Pons (tissue), 1 donor: ENCODE results near the gene GULP1.
A peak's percentile ranks its signal among the peaks of the same experiment; 100 is the strongest.
"Not testable (repeated sequence)": the region's sequence is repeated elsewhere in the genome, so short reads cannot be mapped to it uniquely, and the experiment has no call there.

Experiments used
- DNase-seq: peaks from one replicate; pipeline ENCODE4 v3.0.0-alpha.2; 2016; ENCODE audit warnings: low spot score

Gene GULP1

DNA sequence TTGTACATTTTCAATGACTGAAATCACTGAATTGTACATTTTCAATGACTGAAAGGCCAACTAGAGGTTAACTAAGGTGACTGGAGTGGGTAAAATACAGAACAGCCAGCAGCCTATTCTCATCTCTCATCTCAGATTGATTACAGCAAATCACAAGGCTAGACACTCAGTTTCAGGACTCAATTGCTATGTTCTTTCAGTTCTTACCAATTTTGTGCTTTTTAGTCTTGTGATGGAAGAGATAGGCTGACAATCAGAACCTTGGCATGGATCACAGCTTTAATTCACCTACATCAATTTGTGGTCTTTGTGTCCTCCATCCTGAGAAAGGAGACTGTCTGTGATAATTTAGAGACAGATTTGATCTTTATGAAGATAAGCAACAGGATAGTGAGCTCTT, 124.7 kb downstream of the GULP1 start:
- no peak for DNase-seq

DNA sequence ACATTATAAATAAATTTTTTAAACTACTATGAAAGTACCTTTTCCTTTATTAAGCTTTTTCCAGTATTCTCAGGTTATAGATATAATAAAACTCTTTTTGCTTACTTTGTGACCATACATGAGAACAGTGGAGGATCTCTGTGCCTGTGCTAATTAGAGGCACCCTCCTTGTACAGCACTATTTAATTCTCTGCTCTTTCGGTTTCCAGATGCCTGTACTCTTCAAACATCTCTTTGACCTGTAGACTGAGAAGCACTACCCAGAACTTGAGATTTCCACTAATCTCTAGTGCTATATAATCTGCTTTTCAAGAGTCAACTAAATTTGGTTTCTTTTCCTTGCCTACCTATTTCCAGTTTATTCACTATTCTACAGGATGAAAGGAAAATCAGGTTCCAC, 131.1 kb downstream of the GULP1 start:
- no peak for DNase-seq

DNA sequence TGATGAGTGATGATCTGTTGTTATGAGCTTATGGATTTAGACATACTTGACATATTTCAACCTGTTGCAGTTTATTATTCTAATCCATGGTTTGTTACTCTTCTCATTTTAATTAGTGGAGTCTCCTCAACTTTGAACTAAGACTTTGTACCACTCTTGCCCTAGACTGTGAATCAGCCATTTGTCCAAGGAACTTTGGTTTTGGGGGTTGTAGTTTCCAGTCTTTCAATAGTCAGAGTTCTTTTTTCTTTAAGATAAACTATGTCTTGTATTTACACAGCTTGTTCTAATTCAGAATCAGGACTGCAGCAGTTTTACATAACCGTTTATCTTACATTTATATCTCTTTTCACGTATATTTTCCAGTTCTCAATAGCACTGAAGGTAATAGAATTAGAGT, 133.6 kb downstream of the GULP1 start:
- DNase-seq, result no peak

DNA sequence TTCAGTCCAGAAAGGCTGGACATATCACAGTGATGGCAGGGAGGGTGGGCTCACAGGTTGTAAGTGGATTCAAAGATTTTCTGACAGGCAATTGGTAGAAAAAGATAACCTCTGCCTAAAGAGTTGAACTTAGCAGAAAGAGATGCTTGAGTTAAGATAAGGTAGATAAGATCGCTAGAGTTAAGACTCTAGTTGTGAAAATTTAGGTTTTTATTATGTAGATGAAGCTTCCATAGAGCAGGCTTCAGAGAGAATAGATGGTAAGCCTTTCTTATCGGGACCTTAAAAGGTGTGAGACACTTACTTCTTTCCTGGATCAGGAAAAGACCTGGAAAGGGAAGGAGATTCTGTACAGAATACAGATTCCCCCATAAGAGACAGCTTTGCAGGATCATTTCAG, 134.4 kb downstream of the GULP1 start:
- no peak for DNase-seq

DNA sequence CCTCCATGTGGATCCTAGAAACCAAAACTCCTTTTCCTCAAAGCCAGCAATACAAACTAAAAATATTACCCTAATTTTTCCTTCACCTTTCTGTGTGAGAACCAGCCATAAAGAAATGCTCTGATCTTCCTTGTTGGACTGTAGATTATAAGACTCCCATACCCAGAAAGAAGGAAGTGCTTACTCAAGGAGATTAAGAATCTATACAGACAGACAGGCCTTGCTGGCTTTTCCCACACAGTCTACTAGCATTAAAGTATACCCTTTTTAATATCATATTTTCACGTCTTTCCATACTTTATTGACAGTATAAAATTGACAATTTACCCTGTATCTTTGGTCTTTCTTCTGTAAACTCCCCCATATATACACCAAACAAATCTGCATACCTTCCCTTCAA, 139.0 kb downstream of the GULP1 start:
- no peak for DNase-seq

DNA sequence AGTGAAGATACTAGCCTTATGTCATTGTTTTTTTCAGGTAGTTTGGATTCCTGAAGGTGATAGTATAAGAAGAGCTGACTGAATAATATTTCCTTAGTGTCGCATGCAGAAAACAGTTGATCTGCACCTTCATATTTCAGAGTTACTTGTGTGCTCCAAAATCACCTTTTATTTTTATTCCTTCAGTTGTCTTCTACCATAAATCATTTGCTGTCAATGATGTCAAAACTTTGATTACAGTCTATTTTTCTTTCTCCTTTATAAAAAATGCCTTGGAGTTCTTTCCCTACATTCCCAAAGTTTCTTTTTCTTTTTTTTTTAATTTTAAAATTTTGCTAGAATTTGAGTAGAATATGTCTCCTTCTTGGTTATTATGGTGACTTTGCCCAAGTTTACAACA, 142.3 kb downstream of the GULP1 start:
- no peak for DNase-seq

DNA sequence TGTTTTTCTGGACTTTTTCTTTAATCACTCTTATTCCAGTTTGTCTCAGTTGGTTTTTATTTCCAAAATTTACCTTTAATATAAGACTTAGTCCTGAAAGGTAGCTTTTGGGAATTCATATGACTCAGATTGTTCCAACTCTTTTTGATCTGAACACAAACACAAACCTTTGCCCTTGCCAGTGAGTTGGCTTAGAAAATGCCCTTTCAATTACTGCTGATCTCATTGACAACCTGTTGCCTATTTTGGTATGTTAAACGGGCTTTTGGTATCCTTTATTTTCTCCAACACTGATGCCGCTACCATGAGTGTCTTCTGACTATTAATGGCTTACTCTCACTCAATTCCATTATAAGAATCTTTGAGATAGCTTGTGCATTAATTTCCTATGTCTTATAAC, 143.4 kb downstream of the GULP1 start:
- DNase-seq, result no peak

DNA sequence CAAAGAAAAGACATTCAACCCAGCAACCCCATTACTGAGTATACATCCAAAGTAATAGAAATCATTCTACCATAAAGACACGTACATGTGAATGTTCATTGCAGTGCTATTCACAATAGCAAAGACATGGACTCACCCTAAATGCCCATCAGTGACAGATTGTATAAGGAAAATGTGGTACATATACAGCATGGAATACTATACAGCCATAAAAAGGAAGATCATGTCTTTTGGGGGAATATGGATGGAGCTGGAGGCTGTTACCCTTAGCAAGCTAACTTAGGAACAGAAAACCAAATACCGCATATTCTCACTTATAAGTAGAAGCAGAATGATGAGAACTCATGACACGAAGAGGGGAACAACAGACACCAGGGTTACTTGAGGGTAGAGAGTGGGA, 145.9 kb downstream of the GULP1 start:
- DNase-seq, result no peak

DNA sequence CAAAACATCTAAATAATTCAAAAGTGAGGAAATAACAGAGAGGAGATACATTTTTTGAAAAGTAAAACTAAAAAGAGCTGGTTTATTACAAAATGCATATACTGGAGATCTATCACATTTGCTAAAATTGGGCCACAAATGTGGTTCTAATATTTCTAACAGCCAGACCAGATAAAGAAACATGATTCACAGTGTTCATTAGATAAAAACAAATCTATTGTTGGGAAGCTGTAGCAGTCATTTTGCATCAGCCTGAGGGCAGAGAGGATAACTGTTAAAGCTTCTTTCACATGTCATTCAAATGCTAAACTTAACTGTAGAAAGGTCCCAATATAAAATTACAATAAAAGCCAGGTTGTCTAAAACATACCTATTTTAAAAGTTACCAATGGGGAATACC, 148.3 kb downstream of the GULP1 start:
- DNase-seq, result no peak

DNA sequence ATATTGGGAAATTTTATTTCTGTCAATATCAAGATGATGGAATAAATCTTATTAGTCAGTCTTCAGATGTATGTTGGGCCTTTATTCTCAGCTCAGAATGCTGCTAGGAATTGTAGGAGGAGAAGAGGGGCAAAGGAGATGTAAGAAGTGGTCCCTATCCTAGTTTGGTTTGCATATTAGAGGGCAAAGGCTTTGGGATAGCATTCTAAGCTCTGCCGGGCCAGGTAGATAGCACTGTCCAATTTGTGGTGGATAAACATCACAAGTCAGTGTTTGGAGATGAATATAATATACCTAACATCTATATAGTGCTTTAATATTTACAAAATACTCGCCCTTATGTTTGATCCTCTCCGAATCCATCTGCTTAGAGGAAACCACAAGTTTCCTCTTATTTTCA, 149.2 kb downstream of the GULP1 start:
- no peak for DNase-seq

DNA sequence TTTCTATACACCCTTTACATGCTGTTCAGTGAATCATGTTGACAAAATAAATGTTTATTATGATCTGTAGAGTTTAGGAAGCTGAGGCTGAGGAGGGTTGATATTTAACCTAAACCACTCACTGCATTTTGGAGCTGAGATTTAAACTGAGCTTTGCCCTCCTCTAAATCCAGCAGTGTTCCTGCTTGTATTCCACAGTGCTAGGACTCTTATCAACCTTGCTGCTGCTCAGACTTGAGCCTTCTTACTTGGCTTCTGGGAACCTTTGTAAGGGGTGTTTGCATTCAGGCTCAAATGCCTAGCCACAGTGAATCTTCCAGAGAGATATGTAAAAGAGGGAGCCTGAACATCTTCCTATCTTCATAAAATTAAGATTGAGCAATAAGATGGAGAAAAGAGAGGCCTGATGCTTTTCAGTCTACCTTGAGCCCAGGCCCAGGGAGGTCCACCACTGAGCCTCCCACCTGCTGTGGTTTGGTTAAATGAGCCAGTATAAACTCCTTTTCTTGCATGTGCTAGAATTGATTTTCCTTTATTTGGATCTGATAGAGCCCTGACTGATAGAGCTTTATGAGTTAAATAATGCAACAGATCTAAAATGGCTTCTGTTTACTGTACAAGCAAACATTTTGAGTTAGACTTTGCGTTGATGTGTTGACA, 149.7 kb downstream of the GULP1 start:
- DNase-seq, result no peak

DNA sequence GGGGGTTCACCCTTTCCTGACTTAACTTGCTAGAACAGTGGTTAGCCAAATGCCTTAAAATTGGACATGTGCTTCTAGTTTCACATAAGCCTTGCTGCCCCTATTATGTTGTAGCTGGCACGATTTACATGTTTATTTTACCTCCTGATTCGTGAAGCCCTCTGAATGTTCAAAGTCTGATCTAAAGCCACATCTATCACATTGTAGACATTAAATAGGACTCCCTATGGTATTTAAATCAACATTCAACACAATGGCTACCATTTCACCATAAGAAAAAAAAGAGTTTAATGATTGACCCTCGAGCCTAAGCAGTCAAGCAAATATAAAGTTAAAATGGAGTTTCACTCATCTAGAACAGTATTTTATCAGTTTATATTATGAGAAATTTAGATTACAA, 151.5 kb downstream of the GULP1 start:
- DNase-seq, result no peak

DNA sequence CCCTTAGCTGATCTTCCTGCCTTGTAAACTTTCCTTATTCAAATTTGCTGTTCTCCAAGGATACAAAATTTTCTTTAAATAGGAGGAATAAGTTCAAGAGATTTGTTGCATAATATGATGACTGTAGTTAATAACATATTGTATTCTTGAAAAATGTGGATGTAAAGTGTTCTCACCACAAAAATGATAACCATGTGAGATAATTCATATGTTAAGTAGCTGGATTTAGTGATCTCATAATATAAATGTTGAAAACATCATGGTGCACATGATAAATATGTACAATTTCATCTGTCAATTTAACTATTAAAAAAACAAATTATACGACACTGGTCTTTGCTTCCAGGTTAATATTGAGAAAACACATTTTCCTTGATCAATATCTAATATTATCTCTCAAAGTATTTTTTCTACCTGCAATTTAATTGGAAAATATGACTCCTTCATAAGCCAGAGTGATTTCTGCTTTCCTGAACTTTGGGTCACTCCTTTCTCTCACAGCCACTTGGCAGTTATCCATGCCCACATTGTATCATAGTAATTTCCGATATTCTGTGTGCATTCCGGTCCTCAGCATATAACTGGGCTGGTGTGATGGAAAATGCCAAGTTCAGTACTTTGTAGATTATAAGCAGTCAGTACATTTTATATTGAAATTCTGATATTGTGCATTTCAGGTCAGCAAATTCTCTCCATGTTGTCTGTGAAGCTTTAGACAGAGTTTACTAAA, 152.6 kb downstream of the GULP1 start:
- DNase-seq, result no peak

DNA sequence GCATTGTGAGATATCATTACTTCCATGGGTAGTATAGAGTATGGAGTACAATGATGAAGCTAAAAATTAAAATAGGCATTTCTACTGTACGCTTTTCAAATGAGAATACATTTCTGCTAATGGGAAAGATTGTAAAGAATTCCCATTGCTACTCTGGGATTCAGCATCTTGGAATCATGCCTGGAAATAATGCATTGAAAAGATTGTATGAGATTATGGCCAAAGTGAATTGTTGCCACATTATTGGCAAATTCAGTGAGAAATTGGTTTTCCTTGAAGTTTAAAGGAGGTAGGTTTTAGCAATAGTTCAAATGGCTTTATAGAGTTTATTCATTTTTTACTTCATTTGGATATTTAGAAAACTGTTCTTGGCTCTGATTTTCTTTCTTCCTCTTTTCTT, 157.9 kb downstream of the GULP1 start:
- DNase-seq, result no peak

DNA sequence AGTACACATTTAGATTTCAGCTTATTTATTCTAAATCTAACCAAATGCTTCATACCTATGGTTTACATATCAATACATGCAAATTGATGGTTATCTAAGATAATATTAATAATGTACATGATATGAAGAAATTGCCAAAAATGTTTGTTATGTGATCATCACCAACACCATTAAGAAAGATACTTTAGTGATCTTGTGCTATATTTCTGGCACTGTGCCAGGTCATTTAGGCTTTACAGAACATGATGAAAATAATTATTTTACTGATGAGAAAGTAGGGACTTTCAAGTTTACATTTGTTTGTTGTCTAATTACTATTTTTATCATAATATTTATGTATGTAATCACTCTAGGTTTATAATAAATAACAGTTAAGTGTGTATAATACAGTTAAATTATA, 158.3 kb downstream of the GULP1 start:
- peak; percentile 13 for DNase-seq

DNA sequence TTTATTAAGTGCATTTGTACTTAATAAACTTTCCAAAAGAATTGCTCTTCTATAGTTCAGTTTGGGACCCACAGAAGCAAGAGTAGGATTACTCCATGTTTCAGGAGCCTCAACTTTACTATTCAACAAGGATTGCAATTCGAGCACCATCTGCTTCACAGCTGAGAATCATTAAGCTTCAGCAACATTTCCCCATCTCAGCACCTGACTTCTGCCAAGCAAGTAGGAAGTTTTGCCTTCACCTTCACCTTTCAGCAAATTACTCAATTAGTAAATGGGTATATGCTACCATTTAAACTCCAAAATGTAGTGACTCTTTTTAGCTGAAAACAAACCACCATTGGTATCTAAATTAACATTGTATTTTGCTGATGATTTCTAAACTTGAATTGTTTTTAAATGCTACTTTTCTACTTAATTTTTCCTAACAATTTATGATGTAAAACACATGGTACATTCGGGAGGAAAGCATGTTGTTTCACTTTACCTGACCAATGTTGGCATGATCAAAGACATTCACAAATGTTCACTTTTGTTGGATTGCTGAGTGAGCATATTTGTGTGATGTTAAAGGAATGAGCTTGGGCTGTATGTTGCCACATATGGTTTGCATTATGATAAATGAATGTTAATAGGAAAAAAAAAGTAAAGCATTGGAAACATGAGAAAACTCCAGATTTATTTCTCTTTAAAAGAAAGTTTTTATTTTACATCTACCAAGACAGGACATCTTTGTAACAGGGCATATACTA, 159.2 kb downstream of the GULP1 start:
- DNase-seq, result no peak

DNA sequence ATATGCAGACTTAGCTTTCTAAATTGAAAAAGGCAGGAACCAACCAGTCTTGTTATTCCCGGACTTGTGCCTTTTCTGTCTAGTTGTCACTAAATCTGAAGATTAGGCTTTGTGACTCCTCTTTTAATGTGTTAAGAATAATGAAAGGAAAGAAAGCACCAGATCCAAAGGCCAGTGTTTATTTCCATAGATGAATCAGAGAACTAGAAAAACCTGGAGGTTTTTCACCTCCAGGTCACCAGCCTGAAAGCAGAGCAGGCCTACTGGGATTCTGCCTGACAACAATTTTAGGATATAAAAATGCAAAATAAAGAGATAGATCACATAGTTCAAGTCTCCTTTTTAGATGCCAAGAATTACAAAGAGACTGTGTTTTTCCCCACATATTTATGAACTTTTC, 160.4 kb downstream of the GULP1 start:
- DNase-seq, result no peak

DNA sequence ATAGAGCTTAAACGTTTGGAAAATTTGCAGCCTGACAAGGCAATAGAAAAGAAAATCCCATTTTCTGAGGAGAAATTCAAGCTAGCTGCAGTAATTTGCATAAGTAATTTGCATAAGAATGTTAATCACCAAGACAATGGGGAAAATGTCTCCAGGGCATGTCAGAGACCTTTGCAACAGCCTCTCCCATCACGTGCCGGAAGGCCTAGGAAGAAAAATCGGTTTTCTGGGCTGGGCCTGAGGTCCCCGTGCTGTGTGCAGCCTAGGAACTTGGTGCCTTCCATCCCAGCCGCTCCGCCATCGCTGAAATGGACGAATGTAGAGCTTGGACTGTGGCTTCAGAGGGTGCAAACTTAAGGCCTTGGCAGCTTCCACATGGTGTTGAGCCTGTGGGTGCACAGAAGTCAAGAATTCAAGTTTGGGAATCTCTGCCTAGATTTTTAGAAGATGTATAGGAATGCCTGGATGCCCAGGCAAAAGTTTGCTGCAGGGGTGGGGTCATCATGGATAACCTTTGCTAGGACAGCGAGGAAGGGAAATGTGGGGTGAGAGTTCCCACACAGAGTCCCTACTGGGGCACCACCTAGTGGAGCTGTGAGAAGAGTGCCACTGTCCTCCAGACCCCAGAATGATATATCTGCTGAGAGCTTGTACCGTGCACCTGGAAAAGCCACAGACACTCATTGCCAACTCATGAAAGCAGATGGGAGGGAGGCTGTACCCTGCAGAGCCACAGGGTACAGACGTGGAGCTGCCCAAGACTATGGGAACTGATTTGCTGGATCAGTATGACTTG, 164.6 kb downstream of the GULP1 start:
- no peak for DNase-seq

DNA sequence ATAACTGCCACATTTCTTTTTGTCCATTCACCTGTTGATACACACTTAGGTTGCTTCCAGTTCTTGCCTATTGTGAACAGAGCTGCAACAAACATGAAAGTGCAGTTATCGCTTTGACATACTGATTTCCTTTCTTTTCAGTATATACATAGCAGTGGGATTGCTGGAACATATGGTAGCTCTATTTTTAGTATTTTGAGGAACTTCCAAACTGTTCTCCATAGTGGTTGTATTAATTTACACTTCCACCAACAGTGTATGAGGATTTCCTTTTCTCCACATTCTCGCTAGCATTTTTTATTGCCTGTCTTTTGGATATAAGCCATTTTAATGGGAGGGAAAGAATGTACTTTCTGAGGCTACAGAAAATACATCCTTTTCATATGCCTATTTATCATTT, 167.4 kb downstream of the GULP1 start:
- DNase-seq, result no peak

DNA sequence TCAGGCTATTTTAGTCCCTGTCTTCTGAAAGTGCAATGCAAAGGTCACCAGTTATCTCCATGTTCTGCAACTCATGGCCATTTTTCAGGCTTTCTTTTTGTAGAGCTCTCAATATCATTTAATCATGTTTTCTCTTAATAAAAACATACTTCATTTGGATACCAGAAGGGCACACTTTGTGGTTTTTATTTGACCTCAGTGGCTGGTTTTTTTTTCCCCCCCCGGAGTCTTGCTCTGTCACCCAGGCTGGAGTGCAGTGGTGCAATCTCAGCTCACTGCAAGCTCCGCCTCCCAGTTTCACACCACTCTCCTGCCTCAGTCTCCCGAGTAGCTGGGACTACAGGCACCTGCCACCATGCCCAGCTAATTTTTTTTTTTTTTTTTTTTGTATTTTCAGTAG, 174.4 kb downstream of the GULP1 start:
- not testable (repeated sequence) for DNase-seq

DNA sequence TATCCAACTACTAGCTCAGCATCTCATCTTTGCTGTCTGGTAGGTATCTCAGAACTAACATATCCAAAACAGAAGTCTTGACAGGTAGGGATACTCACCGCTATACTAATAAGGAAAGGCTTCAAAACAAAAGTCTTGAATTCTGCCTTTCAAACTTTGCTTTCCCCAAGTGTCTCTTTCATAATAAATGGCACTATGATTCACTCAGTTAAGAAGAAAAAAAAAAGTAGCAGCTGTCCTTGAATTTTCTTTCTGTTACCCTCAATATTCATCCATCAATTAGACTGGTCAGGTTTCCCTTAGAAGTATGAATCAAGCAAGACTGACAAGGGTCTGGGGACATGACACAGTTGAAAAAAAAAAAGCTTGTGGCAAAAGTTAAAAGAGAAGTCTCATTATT, 175.1 kb downstream of the GULP1 start:
- no peak for DNase-seq

DNA sequence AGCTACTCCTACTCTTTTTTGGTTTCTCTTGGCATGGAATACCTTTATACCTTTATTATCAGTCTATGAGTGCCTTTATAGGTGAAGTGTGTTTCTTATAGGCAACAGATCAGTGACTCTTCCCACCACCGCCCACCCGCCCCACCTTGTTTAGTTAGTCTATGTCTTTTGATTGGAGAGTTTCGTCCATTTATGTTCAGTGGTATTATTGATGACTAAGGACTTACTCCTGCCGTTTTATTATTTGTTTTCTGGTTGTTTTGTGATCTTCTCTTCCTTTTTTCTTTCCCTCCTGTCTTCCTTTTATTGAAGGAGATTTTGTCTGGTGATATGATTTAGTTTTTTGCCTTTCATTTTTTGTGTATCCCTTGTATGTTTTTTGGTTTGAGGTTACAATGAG, 179.5 kb downstream of the GULP1 start:
- no peak for DNase-seq

DNA sequence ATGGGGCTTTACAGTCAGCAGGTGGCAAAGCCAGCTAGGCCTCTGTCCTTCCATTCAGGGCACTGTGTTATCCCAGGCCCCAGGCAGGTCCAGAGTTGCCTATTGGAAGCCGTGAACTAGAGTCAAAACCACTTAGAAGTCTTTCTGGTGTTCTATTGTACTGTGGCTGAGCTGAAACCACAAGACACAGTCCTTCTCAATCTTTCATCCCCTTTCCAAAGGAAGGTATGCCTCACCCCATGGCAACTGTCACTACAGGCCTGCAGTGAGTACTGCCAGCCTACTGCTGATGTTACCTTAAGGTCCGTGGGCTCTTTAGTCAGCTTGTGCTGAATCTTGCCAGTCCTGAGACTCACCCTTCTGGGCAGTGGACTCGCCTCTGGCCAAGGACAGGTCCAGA, 181.6 kb downstream of the GULP1 start:
- DNase-seq, result no peak
